Lower leg skin (tissue), 3 donors: ENCODE data around the gene SPTLC1.

Experiments
- CTCF ChIP-seq, 3 donors: fragments of 450-650 bp; IDR thresholded peaks; one replicate each; pipeline ENCODE4 v1.5.1; 2016; ENCODE audit warnings: antibody characterized with exemption in 3 of 3, mild to moderate bottlenecking in 3 of 3, moderate library complexity in 2 of 3
- POLR2A ChIP-seq, 2 donors: fragments of 450-650 bp; IDR thresholded peaks; one replicate each; pipeline ENCODE4 v1.6.1; 2016 to 2017; ENCODE audit warnings: antibody characterized with exemption in 2 of 2, mild to moderate bottlenecking in 1 of 2, moderate library complexity in 1 of 2

GRCh38 chr9:92030367-92030766 lies 84.8 kb downstream of the SPTLC1 start:
- no peak for TF ChIP-seq CTCF (IDR thresholded peaks at IDR 0.05)
- no peak for TF ChIP-seq POLR2A (IDR thresholded peaks at IDR 0.05)
